DND-41 (cell line): ENCODE results near the gene KLLN.
"Not testable (repeated sequence)": the region's sequence is repeated elsewhere in the genome, so short reads cannot be mapped to it uniquely, and the experiment has no call there.

ENCODE experiments used
- ATAC-seq: fragments of 200-7000 bp; cut with Tn5 transposase; 3 replicates; pipeline ENCODE4 v1.9.1; 2021; ENCODE audit warnings: low read depth; ENCODE audit not compliant: insufficient read depth
- DNase-seq: peaks from one replicate; pipeline ENCODE4 v3.0.0-alpha.2; 2020
- H2AFZ ChIP-seq: 2 replicates; pipeline ENCODE4 v1.6.0; 2012; ENCODE audit warnings: low read depth, low read length
- H3K27ac ChIP-seq: 2 replicates; pipeline ENCODE4 v1.5.1; 2012; ENCODE audit warnings: low read length, inconsistent platforms
- H3K27me3 ChIP-seq: fragments of 200-600 bp; sonication (generic); 2 replicates; pipeline ENCODE4 v1.6.0; 2012; ENCODE audit warnings: low read length, mild to moderate bottlenecking, inconsistent platforms; ENCODE audit not compliant: insufficient read depth, poor library complexity
- H3K36me3 ChIP-seq: 2 replicates; pipeline ENCODE4 v1.5.1; 2012; ENCODE audit warnings: low read length, inconsistent platforms; ENCODE audit not compliant: insufficient read depth
- H3K4me1 ChIP-seq: 2 replicates; pipeline ENCODE4 v1.5.1; 2012; ENCODE audit warnings: mild to moderate bottlenecking, low read length; ENCODE audit not compliant: insufficient read depth
- H3K4me2 ChIP-seq: 2 replicates; pipeline ENCODE4 v1.6.0; 2012; ENCODE audit warnings: mild to moderate bottlenecking, moderate library complexity, low read length, inconsistent platforms; ENCODE audit not compliant: insufficient read depth
- H3K4me3 ChIP-seq, 2 experiments: fragments of 200-600 bp in 1 of 2; shearing (Covaris generic) in 1 of 2; 2 replicates each; pipeline ENCODE4 v1.5.1; 2012 to 2016; ENCODE audit warnings: inconsistent platforms in 2 of 2, low read length in 2 of 2, mild to moderate bottlenecking in 2 of 2, low read depth in 1 of 2, moderate library complexity in 1 of 2
- H3K79me2 ChIP-seq: 2 replicates; pipeline ENCODE4 v1.6.0; 2012; ENCODE audit warnings: low read length, inconsistent platforms; ENCODE audit not compliant: insufficient read depth
- H3K9ac ChIP-seq: 2 replicates; pipeline ENCODE4 v1.6.0; 2012; ENCODE audit warnings: low read depth, mild to moderate bottlenecking, inconsistent platforms, low read length, moderate library complexity
- H3K9me3 ChIP-seq: 2 replicates; pipeline ENCODE4 v1.5.1; 2012; ENCODE audit warnings: low read length, moderate library complexity, mild to moderate bottlenecking, inconsistent platforms; ENCODE audit not compliant: insufficient read depth, severe bottlenecking
- H4K20me1 ChIP-seq: 2 replicates; pipeline ENCODE4 v1.6.0; 2012; ENCODE audit warnings: low read length; ENCODE audit not compliant: insufficient read depth
- EZH2 ChIP-seq: IDR thresholded peaks from 3 replicates; pipeline ENCODE4 v1.6.1; 2012; ENCODE audit warnings: borderline replicate concordance, low read depth, mild to moderate bottlenecking, moderate library complexity, low read length, inconsistent platforms; ENCODE audit not compliant: severe bottlenecking
- TF ChIP-seq, protein P1 (sequence below): IDR thresholded peaks from 2 replicates; pipeline ENCODE4 v1.5.1; 2012; ENCODE audit warnings: borderline replicate concordance, low read length, moderate library complexity, mild to moderate bottlenecking; ENCODE audit not compliant: poor library complexity, severe bottlenecking; ENCODE audit errors: extremely low read depth

The KLLN gene

GRCh38 chr10:87864496-87865059 is 1.2 kb upstream of the KLLN start:
- ATAC-seq (no peak), DNase-seq (no peak)
- Histone ChIP-seq H3K79me2 (peaks cover 79% of the 10 kb centered on the region), H3K9ac (peak overlapping the region; percentile 82), H3K4me3 (peak overlapping the region; percentile 58 to 73), H3K4me1 (peaks cover 41% of the 10 kb centered on the region), H4K20me1 (peaks cover 50% of the 10 kb centered on the region; the same call in 1 of the 2 replicates), H3K4me2 (peak overlapping the region; percentile 79), H3K27me3 (no peaks in the 10 kb centered on the region), H2AFZ (no peak overlapping the region), H3K27ac (peak overlapping the region; percentile 90), H3K9me3 (no peaks in the 10 kb centered on the region), H3K36me3 (peaks cover 40% of the 10 kb centered on the region)
- TF ChIP-seq, protein P1, sequence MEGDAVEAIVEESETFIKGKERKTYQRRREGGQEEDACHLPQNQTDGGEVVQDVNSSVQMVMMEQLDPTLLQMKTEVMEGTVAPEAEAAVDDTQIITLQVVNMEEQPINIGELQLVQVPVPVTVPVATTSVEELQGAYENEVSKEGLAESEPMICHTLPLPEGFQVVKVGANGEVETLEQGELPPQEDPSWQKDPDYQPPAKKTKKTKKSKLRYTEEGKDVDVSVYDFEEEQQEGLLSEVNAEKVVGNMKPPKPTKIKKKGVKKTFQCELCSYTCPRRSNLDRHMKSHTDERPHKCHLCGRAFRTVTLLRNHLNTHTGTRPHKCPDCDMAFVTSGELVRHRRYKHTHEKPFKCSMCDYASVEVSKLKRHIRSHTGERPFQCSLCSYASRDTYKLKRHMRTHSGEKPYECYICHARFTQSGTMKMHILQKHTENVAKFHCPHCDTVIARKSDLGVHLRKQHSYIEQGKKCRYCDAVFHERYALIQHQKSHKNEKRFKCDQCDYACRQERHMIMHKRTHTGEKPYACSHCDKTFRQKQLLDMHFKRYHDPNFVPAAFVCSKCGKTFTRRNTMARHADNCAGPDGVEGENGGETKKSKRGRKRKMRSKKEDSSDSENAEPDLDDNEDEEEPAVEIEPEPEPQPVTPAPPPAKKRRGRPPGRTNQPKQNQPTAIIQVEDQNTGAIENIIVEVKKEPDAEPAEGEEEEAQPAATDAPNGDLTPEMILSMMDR: no peak
- TF ChIP-seq EZH2: no peak

- H3K27me3 ChIP-seq, ATAC-seq, H3K9me3 ChIP-seq, H2AFZ ChIP-seq: not testable (repeated sequence)
- Histone ChIP-seq H3K9ac (peak overlapping the region; percentile 82), H3K4me3 (peak overlapping the region; percentile 58 to 73), H3K36me3 (peaks cover 35% of the 10 kb centered on the region), H3K4me1 (peaks cover 36% of the 10 kb centered on the region), H3K27ac (peak overlapping the region; percentile 90), H3K79me2 (peaks cover 74% of the 10 kb centered on the region), H4K20me1 (peaks cover 46% of the 10 kb centered on the region; the same call in 1 of the 2 replicates), H3K4me2 (peak overlapping the region; percentile 79)
- peak; percentile 48 for DNase-seq
These were observed 690 bp upstream of the KLLN start for GRCh38 chr10:87863951-87864495.

GRCh38 chr10:87862679-87863052 is 667 bp downstream of the KLLN start:
- Histone ChIP-seq H3K9ac (peak overlapping the region; percentile 82), H3K4me2 (peak overlapping the region; percentile 89), H3K27ac (peak overlapping the region; percentile 97), H3K27me3 (no peaks in the 10 kb centered on the region), H3K9me3 (no peaks in the 10 kb centered on the region), H2AFZ (peak overlapping the region; percentile 83), H3K79me2 (peaks cover 60% of the 10 kb centered on the region), H3K4me1 (peaks cover 23% of the 10 kb centered on the region), H3K4me3 (peak overlapping the region; percentile 58 to 73), H4K20me1 (peaks cover 33% of the 10 kb centered on the region; the same call in 1 of the 2 replicates), H3K36me3 (peaks cover 21% of the 10 kb centered on the region)
- no peak for TF ChIP-seq EZH2
- TF ChIP-seq, protein P1: peak; percentile 18
- DNase-seq (no peak), ATAC-seq (peak; percentile 4)

DNA sequence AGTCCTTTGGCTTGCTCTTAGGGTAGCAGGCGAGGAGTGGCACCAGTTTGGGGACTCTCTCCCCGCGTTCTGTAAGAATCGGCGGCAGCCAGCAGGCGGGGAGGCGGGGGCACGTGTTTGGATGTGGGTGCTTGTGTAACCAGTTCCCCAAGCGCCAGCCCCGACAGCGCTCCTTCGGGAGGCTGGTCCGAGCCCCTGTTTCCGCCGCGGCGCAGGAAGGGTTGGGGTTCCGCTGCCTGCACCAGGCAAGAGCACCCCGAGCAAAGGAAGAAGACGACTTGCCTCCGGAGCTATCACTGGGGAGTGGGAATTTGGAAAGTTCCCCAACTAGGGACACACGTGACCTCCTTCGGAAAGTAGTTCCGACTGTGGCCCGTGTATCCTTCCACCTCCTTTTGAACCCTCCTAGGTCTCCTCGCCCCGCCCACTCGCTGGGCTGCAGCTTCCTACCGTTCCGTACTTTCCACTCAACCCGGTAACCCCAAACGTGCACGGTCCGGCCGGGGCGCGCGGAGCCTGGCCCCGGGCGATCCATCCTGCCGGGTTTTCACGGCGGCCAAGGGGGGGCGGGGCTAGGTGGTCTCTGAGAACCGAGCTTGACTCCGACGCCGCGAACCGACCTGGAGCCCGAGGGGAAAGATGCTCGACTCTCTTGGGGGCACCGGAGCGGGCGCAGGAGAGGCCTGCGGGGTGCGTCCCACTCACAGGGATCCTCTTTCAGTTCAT is 1.2 kb downstream of the KLLN start:
- Histone ChIP-seq H3K4me1 (peaks cover 23% of the 10 kb centered on the region), H3K36me3 (peaks cover 16% of the 10 kb centered on the region), H4K20me1 (peaks cover 28% of the 10 kb centered on the region; the same call in 1 of the 2 replicates), H2AFZ (peak overlapping the region; percentile 83), H3K4me2 (peak overlapping the region; percentile 89), H3K4me3 (peak overlapping the region; percentile 58 to 73), H3K27me3 (no peaks in the 10 kb centered on the region), H3K79me2 (peaks cover 55% of the 10 kb centered on the region), H3K27ac (peak overlapping the region; percentile 97), H3K9me3 (no peaks in the 10 kb centered on the region), H3K9ac (peak overlapping the region; percentile 82)
- ATAC-seq (peak; percentile 48), DNase-seq (peak; percentile 98)
- TF ChIP-seq, protein P1: peak; percentile 21
- TF ChIP-seq EZH2: no peak
